ENCODE measurements around the gene GADD45GIP1.
"Not testable (repeated sequence)": the region's sequence is repeated elsewhere in the genome, so short reads cannot be mapped to it uniquely, and the experiment has no call there.

The GADD45GIP1 gene

GRCh38 chr19:12938779-12939601 is 18.0 kb downstream of the GADD45GIP1 start:
- DNase-seq = peak; percentile 52

DNA sequence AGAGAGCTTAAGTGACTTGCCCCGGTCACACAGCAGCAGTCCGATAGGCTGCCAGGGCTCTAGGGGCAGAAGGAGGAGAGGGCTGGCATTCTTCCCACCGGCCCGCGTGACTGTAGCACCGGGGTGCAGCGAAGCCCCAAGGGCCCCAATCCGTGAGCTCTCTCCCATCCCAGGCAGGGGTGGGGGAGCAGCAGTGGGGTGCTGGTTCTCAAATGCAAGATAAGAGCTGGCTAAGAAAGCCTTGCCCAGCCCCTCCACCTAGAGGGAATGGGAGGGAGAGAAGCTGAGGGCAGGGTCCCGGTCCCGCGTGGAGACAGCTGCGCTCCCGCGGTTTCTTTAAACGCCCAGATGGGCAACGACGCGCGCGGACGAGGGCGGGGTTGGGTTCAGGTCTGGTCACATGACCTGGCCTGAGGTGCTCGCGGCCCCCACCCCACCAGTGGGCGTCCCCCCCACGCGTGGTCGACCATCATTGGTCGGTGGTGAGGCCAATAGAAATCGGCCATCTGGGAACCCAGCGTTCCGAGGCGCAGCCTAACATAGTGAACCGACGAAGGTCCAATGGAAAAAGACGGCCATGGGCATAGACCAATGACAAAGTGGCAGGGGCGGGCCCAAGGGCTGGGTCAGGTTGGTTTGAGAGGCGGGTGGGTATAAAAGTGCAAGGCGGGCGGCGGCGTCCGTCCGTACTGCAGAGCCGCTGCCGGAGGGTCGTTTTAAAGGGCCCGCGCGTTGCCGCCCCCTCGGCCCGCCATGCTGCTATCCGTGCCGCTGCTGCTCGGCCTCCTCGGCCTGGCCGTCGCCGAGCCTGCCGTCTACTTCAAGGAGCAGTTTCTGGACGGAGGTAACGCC is 18.9 kb downstream of the GADD45GIP1 start, which contains the start of gene CALR:
CALR (plus strand) TSS at position 683 of the 852 bp plus-strand sequence; CDS start at position 754, 71 bp downstream.
- peak; percentile 100 for DNase-seq

GRCh38 chr19:12937093-12937926 is 19.7 kb downstream of the GADD45GIP1 start:
- no peak for DNase-seq

DNA sequence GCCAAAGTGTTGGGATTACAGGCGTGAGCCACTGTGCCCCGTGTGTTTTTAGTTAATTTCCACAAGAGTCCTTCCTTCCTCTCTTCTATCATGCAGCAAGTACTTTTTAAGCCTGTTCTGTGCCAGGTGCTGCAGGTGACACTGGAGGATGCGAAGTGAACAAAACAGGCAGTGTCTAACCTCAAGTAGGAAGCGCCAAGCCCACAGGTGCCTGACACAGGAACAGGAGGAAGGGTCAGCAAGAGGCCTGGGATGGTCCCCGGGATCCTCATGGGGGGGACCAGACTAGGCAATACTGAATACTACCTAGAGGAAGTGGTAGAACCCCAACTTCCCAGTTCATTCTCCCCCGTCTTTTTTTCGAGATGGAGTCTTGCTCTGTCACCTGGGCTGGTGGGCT is 20.4 kb downstream of the GADD45GIP1 start:
- no peak for DNase-seq

DNA sequence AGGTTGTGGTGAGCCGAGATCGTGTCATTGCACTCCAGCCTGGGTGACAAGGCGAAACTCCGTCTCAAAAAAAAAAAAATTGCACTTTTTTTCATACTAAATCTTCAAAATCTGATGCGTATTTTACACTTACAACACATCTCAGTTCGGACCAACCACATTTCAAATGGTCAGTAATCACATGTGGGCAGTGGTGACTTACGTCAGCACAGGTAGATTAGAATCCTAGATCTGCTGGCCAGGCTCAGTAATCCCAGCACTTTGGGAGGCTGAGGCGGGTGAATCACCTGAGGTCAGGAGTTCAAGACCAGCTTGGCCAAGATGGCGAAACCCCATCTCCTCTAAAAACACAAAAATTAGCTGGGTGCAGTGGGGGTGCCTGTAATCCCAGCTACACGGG is 22.0 kb downstream of the GADD45GIP1 start:
- no peak for DNase-seq

GRCh38 chr19:12933287-12934072 is 23.5 kb downstream of the GADD45GIP1 start, which contains the start of gene FARSA:
TSS of gene FARSA (minus strand) at chr19:12933711. CDS start at chr19:12933696, 15 bp downstream.
- DNase-seq = peak; percentile 90

DNA sequence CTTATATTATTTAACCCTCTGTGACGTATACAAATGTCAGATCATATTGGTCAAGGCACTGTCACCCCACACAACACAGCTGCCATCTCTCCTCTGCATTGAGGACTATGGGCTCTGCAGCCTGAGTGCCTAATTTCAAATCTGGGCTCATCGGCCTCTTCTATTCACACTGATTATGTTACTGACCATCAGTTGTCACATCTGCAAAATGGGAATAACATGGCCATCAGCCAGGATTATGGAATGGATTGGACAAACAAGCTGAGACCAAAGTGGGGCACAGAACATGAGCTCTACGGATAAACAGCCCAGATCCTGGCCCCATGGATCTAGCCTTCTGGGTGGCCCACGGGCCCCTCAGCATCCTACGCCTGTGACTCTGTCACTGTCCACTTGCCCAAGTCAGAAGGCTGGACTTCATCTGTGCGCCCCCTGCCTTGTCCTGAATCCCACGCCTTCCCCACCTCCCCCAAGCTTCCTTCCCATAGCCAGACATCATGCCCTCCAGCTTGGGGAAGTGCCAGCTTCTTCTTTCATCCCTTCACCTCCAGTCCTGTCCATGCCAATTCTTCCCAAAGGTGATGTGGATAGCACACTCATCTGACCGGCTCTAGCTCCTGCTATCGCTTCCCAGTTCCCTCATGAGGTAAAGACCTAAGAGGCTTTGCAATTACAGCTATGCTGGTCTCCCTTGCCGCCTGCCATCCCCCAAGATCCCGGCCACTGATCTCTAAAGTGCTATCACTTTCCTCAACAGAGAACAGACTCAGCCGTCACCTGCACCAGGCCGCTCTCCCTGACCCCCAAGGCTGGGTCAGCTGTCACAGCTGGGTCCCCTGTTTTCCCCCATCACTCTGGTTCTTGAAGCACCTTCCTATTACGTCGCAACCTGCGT is 24.4 kb downstream of the GADD45GIP1 start:
- DNase-seq = no peak

DNA sequence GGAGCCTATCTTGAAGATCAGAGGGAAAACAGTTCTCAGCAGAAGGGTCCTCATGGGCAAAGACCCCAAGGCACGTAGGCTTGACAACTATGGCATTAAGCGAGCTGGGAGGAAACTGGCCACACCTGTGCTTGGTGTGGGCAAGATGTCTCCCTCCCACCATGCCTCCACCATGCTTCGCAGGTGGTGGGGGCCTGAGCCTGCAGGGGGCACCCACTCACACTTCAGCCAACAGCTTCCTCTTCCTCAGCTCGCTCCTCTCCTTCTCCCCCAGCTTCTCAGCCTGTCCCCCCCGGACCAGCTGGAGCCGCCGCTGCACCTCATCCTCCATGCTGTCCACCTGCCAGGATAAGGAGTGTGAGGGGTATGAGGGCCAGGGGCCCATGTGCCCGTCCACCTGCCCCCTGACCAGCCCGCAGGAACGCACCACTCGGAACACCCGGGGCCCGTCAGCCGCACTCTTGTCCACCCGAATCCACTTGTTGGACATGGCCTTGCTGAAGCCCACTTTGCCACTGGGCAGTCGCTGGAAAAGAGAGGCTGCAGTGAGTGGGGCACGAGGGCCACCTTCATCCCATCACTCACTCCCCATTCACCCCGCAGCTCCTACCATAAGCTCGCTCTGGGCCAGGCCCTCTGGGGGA is 26.9 kb downstream of the GADD45GIP1 start:
- DNase-seq = no peak

DNA sequence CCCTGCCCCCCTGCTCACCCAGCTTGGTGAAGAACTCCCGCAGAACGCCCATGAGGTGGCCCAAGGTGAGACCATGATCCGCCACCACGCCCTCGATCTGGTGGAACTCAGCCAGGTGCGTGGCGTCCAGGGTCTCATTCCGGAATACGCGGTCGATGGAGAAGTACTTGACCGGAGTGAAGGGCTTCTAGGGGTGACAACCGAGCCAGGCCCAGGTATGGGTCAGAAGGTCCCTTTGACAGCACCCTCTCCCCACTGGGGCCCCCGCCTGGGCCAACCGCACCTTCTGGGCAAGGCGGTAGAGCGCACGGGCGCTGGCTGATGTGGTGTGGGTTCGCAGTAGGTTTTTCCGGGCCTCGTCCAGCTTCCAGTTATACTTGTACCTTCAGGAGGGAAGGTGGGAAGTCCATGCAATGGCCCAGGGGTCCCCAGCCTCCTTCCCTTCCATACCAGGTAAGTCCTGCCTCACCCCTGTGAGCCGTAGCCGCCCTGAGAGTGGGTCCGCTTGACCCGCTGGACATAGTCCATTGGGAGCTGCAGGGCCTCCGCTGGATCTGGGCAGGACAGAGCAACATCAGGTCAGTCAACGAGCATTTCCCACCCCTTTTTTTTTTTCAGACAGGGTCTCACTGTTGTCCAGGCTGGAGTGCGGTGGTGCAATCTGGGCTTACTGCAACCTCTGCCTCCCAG is 32.3 kb downstream of the GADD45GIP1 start:
- DNase-seq = no peak

- no peak for DNase-seq
Observed at GRCh38 chr19:12922959-12923358, 34.1 kb downstream of the GADD45GIP1 start.

DNA sequence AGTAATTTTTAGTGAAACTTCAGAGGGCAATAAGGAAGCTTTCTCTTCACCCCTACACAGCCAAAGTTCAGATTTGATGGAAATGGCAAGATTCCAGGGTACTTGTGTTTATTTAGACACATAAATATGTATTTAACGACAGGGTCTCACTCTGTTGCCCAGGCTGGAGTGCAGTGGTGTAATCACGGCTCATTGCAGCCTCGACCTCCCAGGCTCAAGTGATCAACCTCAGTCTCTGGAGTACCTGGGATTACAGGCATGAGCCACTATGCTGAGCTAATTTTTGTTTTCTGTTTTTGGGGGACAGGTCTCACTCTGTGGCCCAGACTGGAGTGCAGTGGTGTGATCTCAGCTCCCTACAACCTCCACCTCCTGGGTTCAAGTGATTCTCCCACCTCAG is 36.0 kb downstream of the GADD45GIP1 start:
- no peak for DNase-seq

GRCh38 chr19:12918253-12918652 is 38.8 kb downstream of the GADD45GIP1 start:
- no peak for DNase-seq

DNA sequence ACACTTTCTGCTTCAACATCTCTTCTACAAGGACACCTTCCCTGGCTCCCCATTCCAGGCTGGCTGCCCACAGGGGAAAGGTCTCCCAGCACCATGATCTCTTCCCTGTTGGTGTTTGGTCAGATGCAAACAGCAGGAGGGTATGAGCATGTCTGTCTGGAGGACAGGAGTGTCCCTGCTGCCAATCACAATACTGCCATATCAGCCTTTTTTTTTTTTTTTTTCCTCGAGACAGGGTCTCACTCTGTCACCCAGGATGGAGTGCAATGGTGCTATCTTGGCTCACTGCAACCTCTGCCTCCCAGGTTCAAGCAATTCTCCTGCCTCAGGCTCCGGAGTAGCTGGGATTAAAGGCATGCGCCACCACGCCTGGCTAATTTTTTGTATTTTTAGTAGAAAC is 41.2 kb downstream of the GADD45GIP1 start:
- DNase-seq = not testable (repeated sequence)

GRCh38 chr19:12913851-12914690 is 43.0 kb downstream of the GADD45GIP1 start:
- peak; percentile 65 for DNase-seq

GRCh38 chr19:12913011-12913561 is 43.9 kb downstream of the GADD45GIP1 start:
- DNase-seq = no peak

DNA sequence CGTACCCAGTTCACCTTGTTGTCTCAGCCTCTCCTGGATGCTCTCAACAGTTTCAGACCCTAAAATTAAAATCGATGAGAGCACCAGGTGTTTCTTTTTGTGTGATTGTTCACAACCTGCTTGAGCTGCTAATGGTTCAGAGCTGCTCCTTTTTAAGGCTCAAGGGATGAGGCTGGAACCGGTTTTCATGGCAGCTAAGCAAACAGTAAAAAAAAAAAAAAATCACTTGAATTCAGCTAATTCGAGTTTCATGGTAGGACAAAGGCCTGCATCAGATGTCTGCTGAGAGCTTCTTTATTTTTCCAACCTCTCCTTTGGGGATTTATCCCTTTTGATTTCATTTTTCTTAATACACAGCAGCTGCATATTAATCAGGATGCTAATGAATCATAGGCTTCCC is 44.5 kb downstream of the GADD45GIP1 start:
- no peak for DNase-seq

- no peak for DNase-seq
Observed at GRCh38 chr19:12907166-12907565, 49.9 kb downstream of the GADD45GIP1 start.
